CD14-positive monocyte (primary cell): ENCODE data around the gene PCSK4. TPM values are rescaled to one million over a fixed set of nuclear protein-coding genes. Genes with fewer than 3 reads are reported as not detected.

Source experiments
- DNase-seq, 3 donors: peaks; one replicate each; pipeline ENCODE4 v3.0.0-alpha.2; 2011 to 2022
- H2AFZ ChIP-seq: 2 replicates; pipeline ENCODE4 v1.6.0; 2012; ENCODE audit warnings: mild to moderate bottlenecking, low read depth, low read length, inconsistent platforms; ENCODE audit not compliant: insufficient read depth, poor library complexity, severe bottlenecking
- H3K27ac ChIP-seq, 2 donors: 1 replicate in 1 of 2; 2 replicates in 1 of 2; pipeline ENCODE4 v1.5.1; 2012 to 2013; ENCODE audit warnings: low read length in 2 of 2, control low read depth in 1 of 2, inconsistent platforms in 1 of 2, low read depth in 1 of 2, mild to moderate bottlenecking in 1 of 2
- H3K27me3 ChIP-seq, 2 donors: one replicate each; pipeline versions ENCODE4 v1.6.0 to v1.6.1; 2011 to 2013; ENCODE audit warnings: low read length in 2 of 2; ENCODE audit not compliant: control insufficient read depth in 2 of 2, insufficient read depth in 2 of 2
- H3K36me3 ChIP-seq, 2 donors: replicated peaks in 1 of 2; 1 replicate in 1 of 2; 2 replicates in 1 of 2; pipeline versions ENCODE4 v1.5.1 to v1.6.1; 2012 to 2013; ENCODE audit warnings: low read length in 2 of 2, control low read depth in 1 of 2, inconsistent platforms in 1 of 2, mild to moderate bottlenecking in 1 of 2; ENCODE audit not compliant: insufficient read depth in 2 of 2, control insufficient read depth in 1 of 2
- H3K4me1 ChIP-seq, 2 donors: 1 replicate in 1 of 2; 2 replicates in 1 of 2; pipeline versions ENCODE4 v1.5.1 to v1.6.1; 2012 to 2013; ENCODE audit warnings: low read length in 2 of 2, control low read depth in 1 of 2, inconsistent platforms in 1 of 2, mild to moderate bottlenecking in 1 of 2, moderate library complexity in 1 of 2; ENCODE audit not compliant: insufficient read depth in 2 of 2, control insufficient read depth in 1 of 2
- H3K4me2 ChIP-seq: replicated peaks from 2 replicates; pipeline ENCODE3; 2012; ENCODE audit warnings: low read length, moderate library complexity, mild to moderate bottlenecking; ENCODE audit not compliant: poor library complexity, severe bottlenecking; ENCODE audit errors: extremely low read depth
- H3K4me3 ChIP-seq, 3 experiments: fragments of 200-600 bp in 1 of 3; sonication (generic) in 1 of 3; replicated peaks in 1 of 3; 1 replicate in 2 of 3; 2 replicates in 1 of 3; pipeline ENCODE4 v1.5.1; 2011 to 2013; ENCODE audit warnings: low read length in 3 of 3, mild to moderate bottlenecking in 3 of 3, control low read depth in 2 of 3, low read depth in 2 of 3, inconsistent platforms in 1 of 3, moderate library complexity in 1 of 3
- H3K79me2 ChIP-seq: 2 replicates; pipeline ENCODE4 v1.6.0; 2012; ENCODE audit warnings: mild to moderate bottlenecking, control low read depth, inconsistent platforms, low read length, moderate library complexity; ENCODE audit not compliant: insufficient read depth
- H3K9ac ChIP-seq: 2 replicates; pipeline ENCODE4 v1.6.0; 2017; ENCODE audit warnings: low read length, mild to moderate bottlenecking; ENCODE audit not compliant: insufficient read depth, poor library complexity, severe bottlenecking
- H3K9me3 ChIP-seq, 2 donors: replicated peaks in 1 of 2; 1 replicate in 1 of 2; 2 replicates in 1 of 2; pipeline versions ENCODE4 v1.5.1 to v1.6.1; 2012 to 2013; ENCODE audit warnings: low read length in 2 of 2, control low read depth in 1 of 2; ENCODE audit not compliant: control insufficient read depth in 1 of 2, insufficient read depth in 1 of 2
- H4K20me1 ChIP-seq: 2 replicates; pipeline ENCODE4 v1.6.0; 2012; ENCODE audit warnings: mild to moderate bottlenecking, low read length, control low read depth, moderate library complexity; ENCODE audit not compliant: insufficient read depth
- H3K27ac Mint-ChIP-seq, 7 donors: one replicate each; pipeline ENCODE4 v1.8.0; 2020; ENCODE audit warnings: mild to moderate bottlenecking in 7 of 7, mixed read lengths in 7 of 7, moderate library complexity in 6 of 7, inconsistent platforms in 2 of 7
- H3K27me3 Mint-ChIP-seq, 3 donors: one replicate each; pipeline ENCODE4 v1.8.0; 2021 to 2022; ENCODE audit warnings: low read depth in 3 of 3, mild to moderate bottlenecking in 3 of 3, mixed read lengths in 3 of 3, moderate library complexity in 3 of 3, inconsistent platforms in 1 of 3
- H3K36me3 Mint-ChIP-seq, 2 donors: one replicate each; pipeline ENCODE4 v1.8.0; 2020; ENCODE audit warnings: mixed read lengths in 2 of 2, inconsistent platforms in 1 of 2, mild to moderate bottlenecking in 1 of 2
- H3K4me1 Mint-ChIP-seq: one replicate; pipeline ENCODE4 v1.8.0; 2020; ENCODE audit warnings: mild to moderate bottlenecking, mixed read lengths
- H3K4me3 Mint-ChIP-seq, 2 donors: one replicate each; pipeline ENCODE4 v1.8.0; 2020; ENCODE audit warnings: mild to moderate bottlenecking in 2 of 2, mixed read lengths in 2 of 2, moderate library complexity in 1 of 2
- H3K9me3 Mint-ChIP-seq, 7 donors: one replicate each; pipeline ENCODE4 v1.8.0; 2020 to 2022; ENCODE audit warnings: mixed read lengths in 7 of 7, mild to moderate bottlenecking in 6 of 7, moderate library complexity in 6 of 7, inconsistent platforms in 2 of 7
- WGBS: methylation state at CpG from one replicate; pipeline ENCODE4 v1.1.5; 2013; ENCODE audit warnings: missing lambda C conversion rate; ENCODE audit not compliant: insufficient coverage; 5-methylcytosine and 5-hydroxymethylcytosine counted together
- intact Hi-C, 2 donors: fragments of 100-400 bp; cut with micrococcal nuclease; formaldehyde crosslinking; loops; one replicate each; pipeline versions ENCODE4 v1.15.0 to v1.15.1; 2023
- polyA plus RNA-seq, 3 donors: library from polyadenylated mRNA; depleted of rRNA in 1 of 3; unstranded in 2 of 3; stranded (reverse) in 1 of 3; fragments of 300-500 nt in 2 of 3; fragments of >200 nt in 1 of 3; fragmentation: Illumina TruSeq in 2 of 3; gene quantifications; 1 replicate in 2 of 3; 2 replicates in 1 of 3; pipeline ENCODE4 v1.2.3, GENCODE V29; 2012 to 2021
- TF ChIP-seq, protein P1 (sequence below): fragments of 200-600 bp; IDR thresholded peaks from one replicate; pipeline ENCODE4 v1.8.0; 2022; ENCODE audit warnings: antibody characterized with exemption, mild to moderate bottlenecking

PCSK4 gene
- polyA plus RNA-seq, 3 donors: 0.34 to 1.0 TPM; not detected in 1

DNA sequence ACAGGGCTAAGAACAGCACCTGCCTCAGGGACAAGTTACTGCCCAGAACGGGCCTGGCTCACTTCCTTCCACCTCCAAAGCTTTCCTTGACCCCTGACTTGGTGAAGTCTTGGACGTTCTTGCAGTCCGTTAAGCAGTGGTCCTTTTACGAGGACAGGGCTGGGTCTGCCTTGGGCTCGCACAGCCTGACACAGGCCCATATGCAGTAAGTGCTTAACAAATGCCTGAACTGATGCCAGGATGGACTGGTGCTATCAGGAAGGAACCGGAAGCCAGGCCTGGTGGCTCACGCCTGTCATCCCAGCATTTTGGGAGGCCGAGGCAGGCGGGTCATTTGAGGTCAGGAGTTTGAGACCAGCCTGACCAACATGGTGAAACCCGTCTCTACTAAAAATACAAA is 31.9 kb upstream of the PCSK4 start:
- no peaks in the 10 kb centered on the region for H3K9me3 ChIP-seq
- TF ChIP-seq, protein P1, sequence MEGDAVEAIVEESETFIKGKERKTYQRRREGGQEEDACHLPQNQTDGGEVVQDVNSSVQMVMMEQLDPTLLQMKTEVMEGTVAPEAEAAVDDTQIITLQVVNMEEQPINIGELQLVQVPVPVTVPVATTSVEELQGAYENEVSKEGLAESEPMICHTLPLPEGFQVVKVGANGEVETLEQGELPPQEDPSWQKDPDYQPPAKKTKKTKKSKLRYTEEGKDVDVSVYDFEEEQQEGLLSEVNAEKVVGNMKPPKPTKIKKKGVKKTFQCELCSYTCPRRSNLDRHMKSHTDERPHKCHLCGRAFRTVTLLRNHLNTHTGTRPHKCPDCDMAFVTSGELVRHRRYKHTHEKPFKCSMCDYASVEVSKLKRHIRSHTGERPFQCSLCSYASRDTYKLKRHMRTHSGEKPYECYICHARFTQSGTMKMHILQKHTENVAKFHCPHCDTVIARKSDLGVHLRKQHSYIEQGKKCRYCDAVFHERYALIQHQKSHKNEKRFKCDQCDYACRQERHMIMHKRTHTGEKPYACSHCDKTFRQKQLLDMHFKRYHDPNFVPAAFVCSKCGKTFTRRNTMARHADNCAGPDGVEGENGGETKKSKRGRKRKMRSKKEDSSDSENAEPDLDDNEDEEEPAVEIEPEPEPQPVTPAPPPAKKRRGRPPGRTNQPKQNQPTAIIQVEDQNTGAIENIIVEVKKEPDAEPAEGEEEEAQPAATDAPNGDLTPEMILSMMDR: no peak
- H3K4me2 ChIP-seq: no peak overlapping the region
- Mint-ChIP-seq H3K27ac (no peak overlapping the region), H3K4me1 (peaks cover 3% of the 10 kb centered on the region), H3K27me3 (peaks cover 25 to 53% (median 41%) of the 10 kb centered on the region in 3 donors), H3K9me3 (peaks cover 0 to 7% (median 5%) of the 10 kb centered on the region in 7 donors), H3K4me3 (peak overlapping the region in 1 of 2 donors; percentile 15), H3K36me3 (peaks cover 0 to 3% of the 10 kb centered on the region in 2 donors)
- 78% methylated on average over 5 of the region's 10 CpGs for WGBS
- no peak overlapping the region for H3K4me3 ChIP-seq
- DNase-seq: no peak
- no peaks in the 10 kb centered on the region for H3K79me2 ChIP-seq
- no peak overlapping the region for H3K27ac ChIP-seq
- intact Hi-C loops: no loop called here
- H3K36me3 ChIP-seq: no peaks in the 10 kb centered on the region
- H3K9ac ChIP-seq: no peak overlapping the region
- H3K4me1 ChIP-seq: no peaks in the 10 kb centered on the region
- no peaks in the 10 kb centered on the region for H4K20me1 ChIP-seq
- no peak overlapping the region for H2AFZ ChIP-seq
- H3K27me3 ChIP-seq: peaks cover 5 to 30% of the 10 kb centered on the region in 2 donors

DNA sequence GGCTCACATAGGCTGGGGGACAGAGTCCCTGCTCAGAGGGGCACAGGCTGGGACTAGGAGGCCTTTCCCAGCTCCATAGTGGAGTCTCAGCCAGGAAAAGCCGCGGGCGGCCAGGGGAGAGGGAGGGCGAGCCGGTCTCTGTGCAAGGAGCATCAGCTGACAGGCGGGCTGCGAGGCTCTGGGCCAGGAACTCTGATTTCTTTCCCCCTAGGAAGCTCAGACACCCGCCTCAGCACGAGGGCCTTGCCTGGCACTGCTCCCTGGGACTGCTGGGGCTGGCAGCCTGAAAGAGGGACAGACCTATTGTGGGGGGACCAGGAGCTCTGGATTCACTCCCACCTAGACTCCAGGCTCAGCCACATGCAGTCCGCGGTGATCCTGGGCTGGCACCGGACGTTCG is 31.5 kb upstream of the PCSK4 start:
- no peaks in the 10 kb centered on the region for H3K4me1 ChIP-seq
- Mint-ChIP-seq H3K4me1 (peaks cover 3% of the 10 kb centered on the region), H3K4me3 (no peak overlapping the region), H3K9me3 (peaks cover 2 to 8% (median 7%) of the 10 kb centered on the region in 7 donors), H3K27ac (no peak overlapping the region), H3K27me3 (peaks cover 26 to 56% (median 40%) of the 10 kb centered on the region in 3 donors), H3K36me3 (peaks cover 0 to 3% of the 10 kb centered on the region in 2 donors)
- H4K20me1 ChIP-seq: no peaks in the 10 kb centered on the region
- intact Hi-C loops: no loop called here
- H2AFZ ChIP-seq: no peak overlapping the region
- no peak overlapping the region for H3K4me3 ChIP-seq
- H3K9ac ChIP-seq: no peak overlapping the region
- WGBS: 82% methylated on average over 10 of the region's 14 CpGs
- DNase-seq: no peak
- H3K4me2 ChIP-seq: no peak overlapping the region
- no peak overlapping the region for H3K27ac ChIP-seq
- peaks cover 5 to 30% of the 10 kb centered on the region in 2 donors for H3K27me3 ChIP-seq
- TF ChIP-seq, protein P1: no peak
- peaks cover 0 to 3% of the 10 kb centered on the region in 2 donors for H3K9me3 ChIP-seq
- H3K36me3 ChIP-seq: no peaks in the 10 kb centered on the region
- H3K79me2 ChIP-seq: no peaks in the 10 kb centered on the region
